Lower lobe of right lung (tissue), 2 donors: Measurements from ENCODE around the gene PCDH9. TPM values are rescaled to one million over a fixed set of nuclear protein-coding genes. Genes with fewer than 3 reads are reported as not detected.
A peak's percentile ranks its signal among the peaks of the same experiment; 100 is the strongest.

ENCODE experiments used
- ATAC-seq, 2 donors: fragments of 200-7000 bp; cut with Tn5 transposase; one replicate each; pipeline ENCODE4 v1.9.1; 2020 to 2022; ENCODE audit warnings: mild to moderate bottlenecking in 2 of 2, moderate library complexity in 2 of 2
- DNase-seq: peaks from one replicate; pipeline ENCODE4 v3.0.0-alpha.2; 2020
- H3K27ac ChIP-seq: fragments of 200-600 bp; one replicate; pipeline ENCODE4 v1.8.0; 2022
- H3K27me3 ChIP-seq: fragments of 200-600 bp; one replicate; pipeline ENCODE4 v1.8.0; 2022; ENCODE audit warnings: low read depth
- H3K36me3 ChIP-seq: fragments of 200-600 bp; one replicate; pipeline ENCODE4 v1.8.0; 2022; ENCODE audit warnings: mild to moderate bottlenecking
- H3K4me1 ChIP-seq: fragments of 200-600 bp; one replicate; pipeline ENCODE4 v1.8.0; 2022
- H3K4me3 ChIP-seq: fragments of 200-600 bp; one replicate; pipeline ENCODE4 v1.8.0; 2022; ENCODE audit warnings: mild to moderate bottlenecking
- H3K9me3 ChIP-seq: fragments of 200-600 bp; one replicate; pipeline ENCODE4 v1.8.0; 2022
- intact Hi-C: fragments of 100-400 bp; cut with DNase I; formaldehyde crosslinking; loops from one replicate; pipeline ENCODE4 v1.11.0; 2022
- total RNA-seq: library from RNA; stranded (reverse); fragmentation: NEBNext Ultra II Directional; extraction: Animal tissue kit (Norgen Biotek cat#: 25700); gene quantifications from one replicate; pipeline ENCODE4 v1.2.1, GENCODE V29; 2021
- TF ChIP-seq, protein P1 (sequence below): fragments of 200-600 bp; IDR thresholded peaks from one replicate; pipeline ENCODE4 v1.8.0; 2022; ENCODE audit warnings: antibody characterized with exemption, mild to moderate bottlenecking
- donor health status: DM: no; HTN: yes; CAD: no; lungs with severe emphysema.

PCDH9 gene
- total RNA-seq, 1 donor from 2014 or later = 8.9 TPM

DNA sequence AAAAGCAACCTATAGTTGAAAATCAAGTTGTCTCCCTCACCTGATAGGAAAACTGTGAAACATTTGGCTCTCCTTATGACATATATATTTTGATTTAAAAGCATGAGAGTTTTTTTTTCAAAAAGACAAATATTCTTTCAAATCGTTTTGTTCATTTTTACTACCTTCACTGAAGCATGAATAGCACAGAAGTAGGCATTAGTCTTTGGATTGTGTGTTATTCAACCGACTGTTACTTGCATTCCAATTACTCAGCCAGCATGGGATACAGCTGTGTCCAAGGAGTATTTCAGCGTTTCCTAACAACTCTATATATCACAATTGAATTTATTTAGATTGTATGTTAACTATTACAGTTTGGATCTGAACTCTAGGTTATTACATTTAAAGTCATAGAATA lies 135.2 kb downstream of the PCDH9 start:
- H3K27me3 ChIP-seq = no peaks in the 10 kb centered on the region
- TF ChIP-seq, protein P1, sequence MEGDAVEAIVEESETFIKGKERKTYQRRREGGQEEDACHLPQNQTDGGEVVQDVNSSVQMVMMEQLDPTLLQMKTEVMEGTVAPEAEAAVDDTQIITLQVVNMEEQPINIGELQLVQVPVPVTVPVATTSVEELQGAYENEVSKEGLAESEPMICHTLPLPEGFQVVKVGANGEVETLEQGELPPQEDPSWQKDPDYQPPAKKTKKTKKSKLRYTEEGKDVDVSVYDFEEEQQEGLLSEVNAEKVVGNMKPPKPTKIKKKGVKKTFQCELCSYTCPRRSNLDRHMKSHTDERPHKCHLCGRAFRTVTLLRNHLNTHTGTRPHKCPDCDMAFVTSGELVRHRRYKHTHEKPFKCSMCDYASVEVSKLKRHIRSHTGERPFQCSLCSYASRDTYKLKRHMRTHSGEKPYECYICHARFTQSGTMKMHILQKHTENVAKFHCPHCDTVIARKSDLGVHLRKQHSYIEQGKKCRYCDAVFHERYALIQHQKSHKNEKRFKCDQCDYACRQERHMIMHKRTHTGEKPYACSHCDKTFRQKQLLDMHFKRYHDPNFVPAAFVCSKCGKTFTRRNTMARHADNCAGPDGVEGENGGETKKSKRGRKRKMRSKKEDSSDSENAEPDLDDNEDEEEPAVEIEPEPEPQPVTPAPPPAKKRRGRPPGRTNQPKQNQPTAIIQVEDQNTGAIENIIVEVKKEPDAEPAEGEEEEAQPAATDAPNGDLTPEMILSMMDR = no peak
- H3K9me3 ChIP-seq = no peaks in the 10 kb centered on the region
- ATAC-seq (no peak), DNase-seq (no peak)
- H3K4me3 ChIP-seq = no peak overlapping the region
- H3K36me3 ChIP-seq = no peaks in the 10 kb centered on the region
- H3K4me1 ChIP-seq = no peaks in the 10 kb centered on the region
- intact Hi-C loops = no loop called here
- no peak overlapping the region for H3K27ac ChIP-seq

DNA sequence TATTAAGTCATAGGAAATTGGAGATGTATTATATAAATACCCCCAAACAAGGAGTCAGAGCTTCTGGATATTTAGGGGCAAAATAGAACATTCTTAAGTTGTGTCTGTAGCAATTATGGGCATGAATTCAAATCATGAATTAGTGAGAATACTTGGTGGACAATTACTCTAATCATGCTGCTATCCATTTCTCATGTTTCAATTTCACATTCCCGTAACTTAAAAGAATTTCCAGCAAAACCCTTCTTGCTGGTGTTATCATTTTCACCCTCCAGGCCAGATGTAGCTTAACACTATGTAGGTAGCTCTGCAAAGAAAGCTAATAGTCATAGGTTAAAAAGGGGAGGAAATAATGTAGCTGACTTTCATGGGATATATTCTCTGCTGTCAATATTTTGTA lies 136.1 kb downstream of the PCDH9 start:
- Histone ChIP-seq H3K4me1 (no peaks in the 10 kb centered on the region), H3K4me3 (no peak overlapping the region), H3K36me3 (no peaks in the 10 kb centered on the region), H3K27ac (no peak overlapping the region), H3K9me3 (no peaks in the 10 kb centered on the region), H3K27me3 (no peaks in the 10 kb centered on the region)
- ATAC-seq (no peak), DNase-seq (no peak)
- intact Hi-C loops = no loop called here
- TF ChIP-seq, protein P1 = no peak

DNA sequence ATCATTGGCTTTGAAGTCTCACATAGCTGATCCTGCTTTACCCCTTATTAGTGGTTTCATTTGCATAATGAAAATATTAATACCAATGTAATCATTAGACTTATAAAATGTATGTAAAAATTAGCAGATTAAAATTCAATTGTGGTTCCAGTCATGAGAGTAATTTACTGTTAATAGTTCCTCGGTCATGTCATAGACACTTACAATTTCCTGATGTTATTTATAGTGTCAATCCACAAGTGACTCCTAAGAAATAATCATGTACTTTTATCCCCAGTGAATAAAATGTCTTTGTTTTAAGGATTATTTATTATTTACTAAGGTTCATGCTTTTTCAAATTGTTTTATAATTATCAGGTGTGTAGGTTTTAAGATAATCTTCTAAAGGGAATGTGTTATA lies 138.5 kb downstream of the PCDH9 start:
- H3K36me3 ChIP-seq = no peaks in the 10 kb centered on the region
- no peaks in the 10 kb centered on the region for H3K9me3 ChIP-seq
- H3K4me1 ChIP-seq = no peaks in the 10 kb centered on the region
- no peak overlapping the region for H3K27ac ChIP-seq
- no peaks in the 10 kb centered on the region for H3K27me3 ChIP-seq
- H3K4me3 ChIP-seq = no peak overlapping the region
- intact Hi-C loops = no loop called here
- TF ChIP-seq, protein P1 = no peak
- DNase-seq (no peak), ATAC-seq (no peak)

DNA sequence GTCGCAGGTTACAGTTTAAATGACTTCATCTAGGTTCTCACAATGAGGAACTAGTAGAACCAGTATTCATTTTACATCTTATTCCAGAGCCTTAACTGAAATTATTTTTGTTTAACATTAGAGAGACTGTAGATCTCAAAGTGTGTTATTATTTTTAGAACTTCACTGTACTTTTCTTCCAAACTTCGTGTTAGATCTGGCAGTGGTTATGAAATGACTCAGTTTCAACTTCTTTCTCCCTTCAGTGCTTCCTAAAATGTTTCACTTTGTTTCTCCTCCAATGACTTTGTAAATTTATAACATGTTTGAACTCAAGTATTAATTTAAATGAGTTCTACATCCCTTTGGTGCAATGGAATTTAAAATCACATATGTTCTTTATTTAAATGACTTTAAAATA lies 139.3 kb downstream of the PCDH9 start:
- Histone ChIP-seq H3K9me3 (no peaks in the 10 kb centered on the region), H3K36me3 (no peaks in the 10 kb centered on the region), H3K4me3 (no peak overlapping the region), H3K27me3 (no peaks in the 10 kb centered on the region), H3K4me1 (no peaks in the 10 kb centered on the region), H3K27ac (no peak overlapping the region)
- no peak for DNase-seq
- ATAC-seq = no peak
- intact Hi-C loops = no loop called here
- TF ChIP-seq, protein P1 = no peak

DNA sequence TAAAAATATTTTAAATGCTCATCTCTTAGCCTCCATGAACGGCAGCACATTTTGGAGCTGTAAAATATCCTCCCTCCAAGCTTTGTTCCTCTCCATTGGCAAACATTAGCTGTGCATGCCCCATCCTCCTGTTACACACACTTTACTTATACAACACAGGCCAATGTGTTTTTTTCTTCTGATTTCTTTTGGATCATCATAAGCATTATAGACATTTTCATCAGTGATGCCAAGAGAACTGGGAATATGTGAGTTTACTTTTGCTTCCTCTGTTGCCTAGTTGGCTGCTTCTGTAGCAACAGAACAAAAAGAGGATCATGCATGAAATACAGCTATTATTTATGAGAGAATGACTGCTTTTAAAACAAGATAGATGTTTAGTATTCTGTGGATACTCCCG lies 142.6 kb downstream of the PCDH9 start:
- Histone ChIP-seq H3K4me1 (no peaks in the 10 kb centered on the region), H3K27ac (no peak overlapping the region), H3K27me3 (no peaks in the 10 kb centered on the region), H3K4me3 (no peak overlapping the region), H3K36me3 (no peaks in the 10 kb centered on the region), H3K9me3 (no peaks in the 10 kb centered on the region)
- TF ChIP-seq, protein P1 = no peak
- ATAC-seq (no peak), DNase-seq (no peak)
- intact Hi-C loops = no loop called here

DNA sequence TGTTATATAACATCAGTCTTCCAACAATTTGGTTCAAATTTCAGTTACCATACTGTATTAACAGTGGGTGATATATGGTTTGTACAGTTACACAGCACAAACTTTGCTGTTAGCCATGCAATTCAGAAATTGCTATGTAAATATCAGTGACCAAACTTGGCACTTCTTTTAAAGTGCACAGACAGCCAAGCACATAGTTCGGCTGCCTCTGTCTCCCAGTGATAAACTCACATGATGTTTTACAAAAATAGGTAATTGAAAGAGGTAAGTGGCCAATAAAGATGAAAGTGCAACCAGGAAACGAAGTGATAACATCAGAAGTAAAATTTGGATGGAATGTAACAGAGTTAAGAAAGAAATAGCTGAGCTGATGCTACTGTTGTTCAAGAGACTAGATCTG lies 143.9 kb downstream of the PCDH9 start:
- Histone ChIP-seq H3K27ac (no peak overlapping the region), H3K36me3 (no peaks in the 10 kb centered on the region), H3K9me3 (no peaks in the 10 kb centered on the region), H3K27me3 (no peaks in the 10 kb centered on the region), H3K4me1 (no peaks in the 10 kb centered on the region), H3K4me3 (no peak overlapping the region)
- DNase-seq = no peak
- intact Hi-C loops = no loop called here
- TF ChIP-seq, protein P1 = no peak
- ATAC-seq = peak in 1 of 2 donors; percentile 67
